ENCODE measurements around the gene OPA1.
A peak's percentile ranks its signal among the peaks of the same experiment; 100 is the strongest.

OPA1 gene

DNA sequence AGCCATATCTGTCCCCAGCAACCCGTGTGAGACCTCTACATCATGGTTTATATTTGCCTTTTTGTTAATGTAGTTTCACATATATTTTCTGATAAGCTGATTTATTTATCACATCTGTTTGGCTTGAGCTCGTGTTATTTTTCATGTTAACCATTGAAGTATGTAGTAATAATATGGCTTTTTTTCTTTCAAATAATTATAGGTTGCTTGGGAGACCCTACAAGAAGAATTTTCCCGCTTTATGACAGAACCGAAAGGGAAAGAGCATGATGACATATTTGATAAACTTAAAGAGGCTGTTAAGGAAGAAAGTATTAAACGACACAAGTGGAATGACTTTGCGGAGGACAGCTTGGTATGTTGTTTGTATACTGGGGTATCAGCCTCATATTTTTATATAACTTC, 63.9 kb downstream of the OPA1 start:
- no peak for DNase-seq

GRCh38 chr3:193660171-193660570, 67.2 kb downstream of the OPA1 start:
- DNase-seq = no peak

DNA sequence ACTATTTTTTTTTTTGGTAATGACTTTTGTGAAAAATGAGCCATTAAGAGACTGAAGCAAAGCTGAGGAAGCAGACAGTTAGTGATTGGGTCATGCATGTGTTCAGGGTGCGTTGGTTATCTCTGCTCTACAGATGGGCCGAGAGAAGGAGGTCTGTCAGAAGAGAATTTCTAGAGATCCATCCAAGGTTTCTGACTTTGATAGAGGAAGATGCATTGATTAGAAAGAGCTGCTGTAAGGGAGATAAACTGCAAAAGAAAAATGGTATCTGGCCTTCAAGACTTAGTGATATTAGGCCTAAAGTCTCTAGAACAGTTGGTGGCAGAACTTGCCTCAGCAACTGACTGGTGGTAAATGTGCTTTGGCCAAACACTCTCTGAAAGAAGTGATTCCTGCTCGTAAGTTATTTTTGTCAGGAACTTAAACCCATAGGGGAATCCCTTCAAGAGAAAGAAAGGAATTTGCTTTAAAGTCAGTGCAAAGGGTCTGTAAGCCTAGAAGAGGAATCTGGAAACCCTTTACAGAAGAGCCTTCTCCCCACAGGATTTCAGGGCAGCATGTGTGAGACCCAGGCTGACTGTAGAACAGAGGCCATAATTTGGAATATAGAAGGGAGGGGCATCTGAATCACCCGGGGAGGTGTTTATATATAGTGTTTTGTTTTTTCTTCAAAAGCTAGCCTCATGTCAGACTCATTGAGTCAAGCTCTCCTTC, 67.8 kb downstream of the OPA1 start:
- no peak for DNase-seq

DNA sequence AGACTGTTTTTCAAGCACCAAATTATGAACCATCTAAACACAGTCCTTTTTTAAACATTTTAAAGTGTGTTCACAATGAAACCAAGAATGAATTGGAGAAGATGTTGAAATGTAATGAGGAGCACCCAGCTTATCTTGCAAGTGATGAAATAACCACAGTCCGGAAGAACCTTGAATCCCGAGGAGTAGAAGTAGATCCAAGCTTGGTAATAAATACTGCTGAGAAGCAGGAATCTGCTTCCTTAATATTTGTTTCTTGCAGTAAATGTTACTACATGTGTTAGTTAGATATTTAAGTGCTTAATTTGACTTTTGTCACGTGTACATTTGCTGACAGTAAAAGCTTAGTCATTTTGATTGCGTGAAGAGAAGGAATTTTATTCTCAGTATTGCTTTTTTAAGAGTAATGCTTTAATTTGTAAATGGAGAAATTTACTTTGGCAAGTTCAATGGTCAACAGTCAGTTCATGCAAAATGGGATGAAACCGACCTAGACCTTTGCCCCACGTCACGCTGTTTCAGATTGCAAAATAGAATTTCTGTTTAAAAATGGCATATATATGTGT, 69.8 kb downstream of the OPA1 start:
- DNase-seq = no peak

GRCh38 chr3:193665370-193665989, 72.5 kb downstream of the OPA1 start:
- DNase-seq = no peak

- no peak for DNase-seq
Observed at GRCh38 chr3:193673845-193674244, 80.8 kb downstream of the OPA1 start.

DNA sequence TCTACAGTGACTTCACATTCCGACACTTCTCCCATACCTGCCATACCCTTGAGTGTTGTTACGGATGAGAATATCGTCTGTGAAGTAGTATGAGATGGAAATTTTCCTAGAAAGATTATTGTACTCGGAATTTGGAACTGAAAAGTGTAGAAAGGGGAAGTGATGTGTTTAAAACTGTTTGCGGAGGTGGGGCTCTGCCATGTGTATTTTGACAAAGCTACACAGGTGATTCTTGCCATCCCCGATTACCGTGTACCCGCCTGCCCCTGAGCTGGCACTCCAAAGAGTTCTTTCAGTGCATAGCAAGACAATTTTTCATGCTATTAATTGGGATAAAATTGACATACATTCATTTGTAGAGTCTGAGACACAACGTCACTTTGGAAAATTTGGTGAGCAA, 81.7 kb downstream of the OPA1 start:
- no peak for DNase-seq

DNA sequence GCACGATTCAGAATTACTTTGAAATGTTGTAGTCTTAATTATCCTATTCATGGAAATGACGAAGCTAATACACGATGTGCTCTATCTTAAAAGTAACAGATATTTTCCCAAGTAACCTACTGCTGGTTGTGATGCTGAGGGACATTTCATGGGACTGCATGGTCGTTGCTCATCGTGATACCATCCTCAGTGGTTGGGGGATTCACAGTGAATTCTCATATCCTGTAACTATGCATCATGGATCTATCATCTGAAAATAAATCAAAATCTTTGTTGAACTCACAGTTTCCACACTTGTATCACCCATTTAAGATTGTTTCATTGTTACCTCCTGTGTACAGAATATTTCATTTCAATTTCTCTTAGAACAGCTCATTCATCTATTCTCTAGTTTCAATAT, 84.7 kb downstream of the OPA1 start:
- no peak for DNase-seq

- DNase-seq = no peak
Observed at GRCh38 chr3:193680220-193680619, 87.2 kb downstream of the OPA1 start.

GRCh38 chr3:193681631-193682030, 88.6 kb downstream of the OPA1 start:
- no peak for DNase-seq

- no peak for DNase-seq
Observed at GRCh38 chr3:193686665-193687483, 93.9 kb downstream of the OPA1 start.

DNA sequence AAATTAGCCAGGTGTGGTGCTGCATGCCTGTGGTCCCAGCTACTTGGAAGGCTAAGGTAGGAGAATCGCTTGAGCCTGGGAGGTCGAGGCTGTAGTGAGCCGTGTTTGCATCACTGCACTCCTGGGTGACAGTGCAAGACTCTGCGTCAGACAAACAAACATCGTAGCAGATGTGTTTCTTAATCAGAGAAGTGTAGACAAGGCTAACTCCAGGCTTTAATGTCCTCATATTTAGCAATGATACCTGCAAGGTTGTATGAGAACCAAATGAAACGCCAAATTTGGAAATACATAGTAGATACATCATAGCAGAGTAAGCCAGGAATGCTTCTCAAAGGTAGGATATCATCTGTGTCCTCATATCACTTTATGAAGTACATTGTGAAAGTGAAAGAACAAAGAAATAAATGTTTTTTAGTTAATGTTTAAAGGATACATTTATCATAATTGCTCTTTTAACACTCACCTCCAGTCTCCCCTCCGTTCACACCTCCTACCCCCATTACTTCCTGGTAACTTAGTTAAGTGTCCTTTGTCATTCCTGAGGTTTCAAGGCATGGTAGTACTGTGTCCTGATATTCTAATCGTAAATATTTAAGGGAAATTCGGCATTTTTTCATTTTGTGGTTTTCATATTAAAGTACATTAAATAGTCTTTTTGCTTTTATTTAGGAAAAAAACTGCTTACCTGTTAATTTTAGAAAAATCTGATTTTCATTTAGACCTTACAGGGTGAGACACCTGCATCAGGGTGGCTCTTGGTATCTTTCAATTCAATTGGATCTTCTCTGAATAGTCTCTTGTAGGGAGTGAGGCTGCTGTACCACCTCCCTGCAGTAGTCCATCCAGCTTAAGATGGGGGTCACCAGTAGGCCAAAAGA, 96.1 kb downstream of the OPA1 start:
- no peak for DNase-seq

- no peak for DNase-seq
Observed at GRCh38 chr3:193693774-193694173, 100.8 kb downstream of the OPA1 start.

GRCh38 chr3:193701953-193702635, 109.1 kb downstream of the OPA1 start:
- no peak for DNase-seq

- DNase-seq = no peak
Observed at GRCh38 chr3:193702967-193703366, 110.0 kb downstream of the OPA1 start.

- no peak for DNase-seq
Observed at GRCh38 chr3:193704431-193704830, 111.4 kb downstream of the OPA1 start.

- DNase-seq = no peak
Observed at GRCh38 chr3:193708270-193708669, 115.3 kb downstream of the OPA1 start.

DNA sequence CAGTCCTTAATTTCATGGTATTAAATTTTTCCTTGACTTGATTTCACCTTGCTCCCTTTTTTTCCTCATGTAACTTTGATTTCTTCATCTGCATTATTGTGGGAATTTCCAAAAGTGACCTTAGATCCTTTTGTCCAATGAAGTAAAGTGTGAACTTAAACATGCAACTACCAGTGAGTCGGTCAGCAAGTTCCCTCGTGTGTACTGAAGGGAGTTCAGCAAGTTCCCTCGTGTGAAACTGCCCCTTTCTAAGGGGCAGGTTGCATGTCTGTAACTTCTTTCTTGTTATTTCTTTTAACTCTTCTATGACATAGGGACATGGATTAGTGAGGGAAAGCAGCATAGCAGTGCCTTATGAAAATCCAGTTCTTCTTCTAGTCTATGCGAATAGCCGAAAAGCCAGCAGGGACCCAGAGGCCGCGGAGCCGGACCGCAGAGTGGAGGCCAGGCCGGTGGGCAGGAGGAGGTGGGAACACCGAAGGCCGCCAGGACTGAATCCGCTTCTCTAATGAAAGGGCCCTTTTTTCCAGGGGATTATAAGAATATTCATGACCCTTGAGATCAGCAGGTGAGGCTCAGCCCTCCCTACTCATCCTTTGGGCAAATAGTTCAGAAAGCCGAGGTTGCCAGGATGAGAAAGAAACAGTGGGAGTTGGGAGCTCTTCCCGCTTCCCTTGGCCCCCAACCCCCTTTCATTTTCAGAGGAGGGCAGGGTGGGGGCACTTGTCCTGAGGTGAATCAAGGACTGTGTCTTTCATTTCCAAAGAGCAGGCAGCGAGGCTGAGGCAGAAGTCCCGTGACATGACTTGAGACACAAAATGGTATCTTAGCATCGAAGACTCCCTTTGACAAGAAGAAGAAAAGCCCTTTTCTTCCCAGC, 117.5 kb downstream of the OPA1 start:
- DNase-seq = no peak

DNA sequence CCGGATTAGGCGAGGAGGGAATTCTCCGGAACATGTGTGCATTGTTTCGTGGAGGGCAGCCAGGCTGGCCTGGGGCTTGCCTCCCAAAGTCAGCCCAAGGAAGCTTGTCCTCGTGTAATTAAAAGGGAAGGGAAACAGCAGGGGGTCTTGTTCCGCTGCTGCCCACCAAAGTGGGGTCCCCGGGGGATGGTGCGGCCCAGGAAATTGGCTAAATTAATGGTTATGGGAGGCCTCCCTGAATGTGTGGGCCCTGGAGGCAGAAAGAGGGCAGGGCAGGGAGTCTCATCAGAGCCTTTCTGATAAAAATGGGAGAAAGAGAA, 118.1 kb downstream of the OPA1 start:
- DNase-seq = no peak

DNA sequence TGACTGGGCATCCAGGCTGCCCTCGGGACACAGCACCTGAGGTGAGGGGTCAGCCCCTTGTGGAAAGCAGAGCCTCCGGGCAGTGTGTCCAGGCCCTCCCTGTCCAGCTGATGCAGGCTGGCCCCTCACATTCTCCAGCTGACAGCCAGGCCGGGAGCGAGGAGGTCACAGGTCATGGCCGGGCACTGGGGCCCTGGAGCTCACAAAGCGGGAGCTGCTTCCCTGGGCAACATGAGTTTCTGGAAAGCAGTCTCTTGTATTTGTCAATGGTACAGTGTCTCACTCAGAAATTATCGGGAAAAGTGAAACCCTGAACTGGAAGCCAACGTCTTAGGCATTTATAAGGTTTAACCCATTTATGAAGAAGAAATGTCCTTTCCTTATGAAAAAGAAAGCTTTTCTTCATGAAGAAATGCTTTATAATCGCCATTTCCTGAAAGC, 118.5 kb downstream of the OPA1 start:
- DNase-seq = no peak

GRCh38 chr3:193711964-193712598, 119.1 kb downstream of the OPA1 start:
- DNase-seq = peak; percentile 44

Data from NCI-H1417 treated with DMSO at 0.1 percent for 48 hours (cell line).